Sigmoid colon (tissue), 4 donors: ENCODE measurements around the gene RUNX2.
"Not testable (repeated sequence)": the region's sequence is repeated elsewhere in the genome, so short reads cannot be mapped to it uniquely, and the experiment has no call there.

Experiments
- EP300 ChIP-seq, 4 donors: sonication (generic); formaldehyde crosslinking; IDR thresholded peaks; one replicate each; pipeline ENCODE4 v1.6.1; 2017; ENCODE audit warnings: antibody characterized with exemption in 4 of 4
- POLR2A ChIP-seq, 2 donors: fragments of 450-650 bp; IDR thresholded peaks; one replicate each; pipeline ENCODE4 v1.6.1; 2016; ENCODE audit warnings: antibody characterized with exemption in 2 of 2, mild to moderate bottlenecking in 2 of 2, moderate library complexity in 2 of 2
- POLR2AphosphoS5 ChIP-seq, 4 donors: sonication (generic); formaldehyde crosslinking; IDR thresholded peaks; one replicate each; pipeline ENCODE4 v1.6.1; 2017; ENCODE audit warnings: antibody characterized with exemption in 4 of 4
- TF ChIP-seq, protein P1 (sequence below), 4 experiments: fragments of 450-650 bp in 3 of 4; fragments of 200-600 bp in 1 of 4; IDR thresholded peaks; one replicate each; pipeline ENCODE4 v1.5.1; 2016 to 2019; ENCODE audit warnings: antibody characterized with exemption in 4 of 4, mild to moderate bottlenecking in 3 of 4, moderate library complexity in 2 of 4

GRCh38 chr6:45675166-45675565 lies 347.0 kb downstream of the RUNX2 start:
- TF ChIP-seq, protein P1, sequence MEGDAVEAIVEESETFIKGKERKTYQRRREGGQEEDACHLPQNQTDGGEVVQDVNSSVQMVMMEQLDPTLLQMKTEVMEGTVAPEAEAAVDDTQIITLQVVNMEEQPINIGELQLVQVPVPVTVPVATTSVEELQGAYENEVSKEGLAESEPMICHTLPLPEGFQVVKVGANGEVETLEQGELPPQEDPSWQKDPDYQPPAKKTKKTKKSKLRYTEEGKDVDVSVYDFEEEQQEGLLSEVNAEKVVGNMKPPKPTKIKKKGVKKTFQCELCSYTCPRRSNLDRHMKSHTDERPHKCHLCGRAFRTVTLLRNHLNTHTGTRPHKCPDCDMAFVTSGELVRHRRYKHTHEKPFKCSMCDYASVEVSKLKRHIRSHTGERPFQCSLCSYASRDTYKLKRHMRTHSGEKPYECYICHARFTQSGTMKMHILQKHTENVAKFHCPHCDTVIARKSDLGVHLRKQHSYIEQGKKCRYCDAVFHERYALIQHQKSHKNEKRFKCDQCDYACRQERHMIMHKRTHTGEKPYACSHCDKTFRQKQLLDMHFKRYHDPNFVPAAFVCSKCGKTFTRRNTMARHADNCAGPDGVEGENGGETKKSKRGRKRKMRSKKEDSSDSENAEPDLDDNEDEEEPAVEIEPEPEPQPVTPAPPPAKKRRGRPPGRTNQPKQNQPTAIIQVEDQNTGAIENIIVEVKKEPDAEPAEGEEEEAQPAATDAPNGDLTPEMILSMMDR (IDR thresholded peaks at IDR 0.05), result not testable (repeated sequence)
- TF ChIP-seq POLR2A, POLR2AphosphoS5, EP300 (IDR thresholded peaks at IDR 0.05): not testable (repeated sequence)
